ENCODE results near the gene CD4.
A peak's percentile ranks its signal among the peaks of the same experiment; 100 is the strongest.
"Not testable (repeated sequence)": the region's sequence is repeated elsewhere in the genome, so short reads cannot be mapped to it uniquely, and the experiment has no call there.

The CD4 gene

DNA sequence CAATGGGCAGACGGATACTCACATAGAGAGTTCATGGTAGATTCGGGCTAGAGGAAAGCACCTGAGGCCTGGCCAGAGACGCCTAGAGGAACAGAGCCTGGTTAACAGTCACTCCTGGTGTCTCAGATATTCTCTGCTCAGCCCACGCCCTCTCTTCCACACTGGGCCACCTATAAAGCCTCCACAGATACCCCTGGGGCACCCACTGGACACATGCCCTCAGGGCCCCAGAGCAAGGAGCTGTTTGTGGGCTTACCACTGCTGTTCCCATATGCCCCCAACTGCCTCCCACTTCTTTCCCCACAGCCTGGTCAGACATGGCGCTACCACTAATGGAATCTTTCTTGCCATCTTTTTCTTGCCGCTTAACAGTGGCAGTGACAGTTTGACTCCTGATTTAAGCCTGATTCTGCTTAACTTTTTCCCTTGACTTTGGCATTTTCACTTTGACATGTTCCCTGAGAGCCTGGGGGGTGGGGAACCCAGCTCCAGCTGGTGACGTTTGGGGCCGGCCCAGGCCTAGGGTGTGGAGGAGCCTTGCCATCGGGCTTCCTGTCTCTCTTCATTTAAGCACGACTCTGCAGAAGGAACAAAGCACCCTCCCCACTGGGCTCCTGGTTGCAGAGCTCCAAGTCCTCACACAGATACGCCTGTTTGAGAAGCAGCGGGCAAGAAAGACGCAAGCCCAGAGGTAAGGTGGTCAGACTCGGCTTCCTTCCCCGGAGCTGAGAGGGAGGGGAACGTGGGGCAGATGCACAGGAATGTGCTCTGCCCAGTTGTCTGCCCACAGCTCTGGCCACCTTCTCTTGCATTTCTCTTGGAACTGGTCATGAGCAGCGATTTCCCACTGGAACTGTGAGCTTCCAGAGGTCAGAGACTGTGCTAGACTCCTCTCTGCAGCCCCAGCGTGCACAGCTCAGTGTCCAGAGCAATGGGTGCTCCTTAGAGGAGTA is at the start of gene CD4:
TSS of gene CD4 (plus strand) at position 557 of the 953 bp plus-strand sequence. CDS start 10,611 bp downstream, outside the sequence.
- DNase-seq, result no peak

DNA sequence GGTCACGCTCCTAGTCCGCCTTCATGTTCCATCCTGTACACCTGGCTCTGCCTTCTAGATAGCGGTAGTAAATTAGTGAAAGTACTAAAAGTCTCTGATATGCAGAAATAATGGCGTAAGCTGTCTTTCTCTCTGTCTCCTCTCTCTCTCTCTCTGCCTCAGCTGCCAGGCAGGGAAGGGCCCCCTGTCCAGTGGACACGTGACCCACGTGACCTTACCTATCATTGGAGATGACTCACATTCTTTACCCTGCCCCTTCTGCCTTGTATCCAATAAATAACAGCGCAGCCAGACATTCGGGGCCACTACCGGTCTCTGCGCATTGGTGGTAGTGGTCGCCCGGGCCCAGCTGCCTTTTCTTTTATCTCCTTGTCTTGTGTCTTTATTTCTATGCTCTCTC is 47.2 kb upstream of the CD4 start:
- DNase-seq, result not testable (repeated sequence)

DNA sequence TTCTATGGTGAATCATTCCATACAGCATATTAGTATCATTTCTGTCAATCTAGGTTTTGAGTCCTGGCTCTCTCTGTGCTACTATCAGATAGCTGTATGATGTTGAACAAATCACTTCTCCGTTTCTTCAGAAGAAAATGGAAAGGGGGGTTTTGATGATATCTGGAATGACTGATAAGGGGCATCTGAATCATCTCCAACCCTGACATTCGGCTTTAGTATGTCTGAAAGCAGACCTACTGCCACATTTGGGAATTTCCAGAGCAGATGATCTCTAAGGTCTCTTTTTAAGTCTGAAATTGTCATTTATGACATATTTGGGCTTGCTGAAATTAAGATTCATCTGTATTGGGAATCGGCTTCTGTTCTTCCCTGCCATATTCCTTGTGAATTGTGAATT is 46.5 kb upstream of the CD4 start:
- DNase-seq, result no peak

DNA sequence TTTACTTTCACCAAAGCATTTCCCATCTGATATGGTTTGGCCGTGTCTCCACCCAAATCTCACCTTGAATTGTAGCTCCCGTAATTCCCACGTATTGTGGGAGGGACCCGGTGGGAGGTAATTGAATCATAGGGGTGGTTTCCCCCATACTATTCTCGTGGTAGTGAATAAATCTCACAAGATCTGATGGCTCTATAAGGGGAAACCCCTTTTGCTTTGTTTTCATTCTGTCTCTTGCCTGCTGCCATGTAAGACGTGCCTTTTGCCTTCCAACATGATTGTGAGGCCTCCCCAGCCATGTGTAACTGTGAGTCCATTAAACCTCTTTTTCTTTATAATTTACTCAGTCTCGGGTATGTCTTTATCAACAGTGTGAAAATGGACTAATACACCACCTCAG is 46.0 kb upstream of the CD4 start:
- DNase-seq, result not testable (repeated sequence)

DNA sequence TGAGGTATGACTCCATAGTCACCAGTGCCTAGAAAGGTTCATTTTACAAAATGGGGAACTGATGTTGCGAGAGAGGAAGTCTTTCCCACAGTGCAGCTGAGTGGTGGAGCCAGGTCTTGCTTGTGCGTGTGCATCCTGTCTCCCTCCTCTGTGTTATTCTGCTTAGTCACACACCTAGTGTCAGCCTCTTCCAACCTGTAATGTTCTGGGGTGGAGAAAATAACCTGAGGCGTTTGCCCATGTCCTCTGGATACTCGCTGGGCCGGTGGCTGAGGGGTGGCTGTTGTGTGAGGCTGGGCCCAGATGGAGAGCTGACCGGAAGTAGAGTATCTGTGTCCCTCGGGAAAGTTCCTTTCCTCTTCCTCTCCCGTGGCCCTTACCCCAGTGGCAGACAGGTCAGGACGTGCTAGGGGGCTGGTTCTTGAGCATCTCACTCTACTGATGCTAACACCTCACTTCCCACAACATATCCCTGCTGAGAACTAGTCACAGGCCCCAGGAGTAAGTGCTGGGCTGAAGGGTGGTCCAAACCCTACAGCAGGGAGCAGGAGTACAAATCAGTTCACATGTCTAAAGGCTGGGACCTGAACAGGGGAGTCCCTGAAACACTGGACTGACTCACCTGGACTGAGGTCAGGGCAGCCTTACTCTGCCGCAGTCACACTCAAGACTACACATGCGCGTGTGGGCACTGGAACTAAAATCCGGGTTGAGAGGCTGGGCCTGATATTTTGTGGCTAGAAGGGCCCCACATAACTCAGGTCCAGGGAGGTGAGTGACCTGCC is 43.4 kb upstream of the CD4 start:
- DNase-seq, result no peak

DNA sequence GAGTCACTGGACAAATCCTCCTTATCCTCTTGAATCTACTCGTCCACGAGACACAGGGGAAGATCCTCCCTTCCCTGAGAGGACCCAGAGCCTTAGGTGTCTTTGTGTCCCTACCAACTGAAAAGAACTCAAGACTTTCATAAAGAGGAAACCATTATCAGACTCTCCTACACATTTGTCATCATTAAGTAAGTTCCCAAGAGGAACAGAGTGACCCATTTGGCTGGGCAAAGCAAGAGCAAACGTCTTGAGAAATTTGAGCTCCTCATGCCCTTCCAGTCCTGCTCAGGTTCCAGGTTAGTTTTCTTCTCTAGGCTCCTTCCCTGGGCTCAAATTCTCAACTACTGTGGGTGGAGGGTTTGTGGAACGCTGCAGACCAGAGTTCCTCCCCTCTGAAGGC is 42.1 kb upstream of the CD4 start:
- no peak for DNase-seq

DNA sequence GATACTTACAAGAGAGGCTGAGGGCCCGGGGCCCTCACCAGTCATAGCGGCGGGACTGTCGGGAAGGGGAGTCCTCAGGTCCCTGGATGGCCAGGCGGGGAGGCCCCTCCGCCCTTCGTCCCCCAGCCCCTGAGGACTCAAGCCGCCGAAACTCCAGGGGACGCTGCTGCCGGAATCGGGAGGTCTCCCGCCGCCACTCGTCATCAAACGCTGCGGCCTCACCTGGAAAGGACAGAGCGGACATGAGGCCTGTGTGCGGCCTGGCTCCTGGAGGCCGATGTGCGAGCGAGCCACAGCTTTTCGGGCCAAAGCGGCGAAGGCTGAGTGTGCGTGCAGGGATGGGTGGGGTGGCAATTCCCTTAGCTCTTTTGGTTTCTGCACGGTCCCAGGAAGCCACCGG is 40.6 kb upstream of the CD4 start:
- DNase-seq, result no peak

DNA sequence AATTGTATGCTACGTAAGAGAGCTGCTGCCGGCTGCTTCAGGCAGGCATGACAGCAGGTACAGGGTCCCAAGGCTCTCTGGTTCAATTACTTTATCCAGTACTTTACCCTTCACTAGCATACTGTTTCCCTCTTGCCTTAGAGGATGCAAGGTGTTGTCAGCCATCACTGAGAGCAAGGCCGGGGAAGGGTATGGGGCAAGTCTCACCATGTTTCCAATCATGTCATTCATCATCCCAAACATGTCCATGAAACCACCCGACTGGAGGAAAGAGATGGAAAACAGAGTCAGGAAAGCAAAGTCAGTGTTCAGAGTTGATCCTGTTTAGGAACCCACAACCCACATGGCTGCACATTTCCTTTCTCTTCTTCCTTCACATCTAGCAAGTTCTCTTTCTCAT is 38.8 kb upstream of the CD4 start:
- no peak for DNase-seq

DNA sequence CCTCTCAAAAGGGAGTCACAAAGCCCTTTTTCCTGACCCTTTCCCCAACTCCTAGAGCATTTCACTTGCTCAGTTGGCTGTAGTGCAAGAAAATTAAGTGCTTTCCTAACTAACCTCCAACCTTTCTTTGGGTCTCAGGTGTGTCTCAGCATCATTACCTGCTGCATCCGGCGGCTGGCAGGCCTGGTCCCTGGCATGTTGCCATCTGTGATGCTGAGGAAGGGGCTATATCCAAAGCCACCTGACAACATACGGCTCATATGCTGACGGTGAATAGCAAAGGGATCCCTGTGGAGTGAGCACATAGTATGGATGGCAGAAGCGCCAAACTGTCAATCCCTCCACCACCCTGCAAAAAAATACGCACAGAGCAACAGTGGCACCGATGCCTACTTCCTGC is 37.6 kb upstream of the CD4 start:
- no peak for DNase-seq

DNA sequence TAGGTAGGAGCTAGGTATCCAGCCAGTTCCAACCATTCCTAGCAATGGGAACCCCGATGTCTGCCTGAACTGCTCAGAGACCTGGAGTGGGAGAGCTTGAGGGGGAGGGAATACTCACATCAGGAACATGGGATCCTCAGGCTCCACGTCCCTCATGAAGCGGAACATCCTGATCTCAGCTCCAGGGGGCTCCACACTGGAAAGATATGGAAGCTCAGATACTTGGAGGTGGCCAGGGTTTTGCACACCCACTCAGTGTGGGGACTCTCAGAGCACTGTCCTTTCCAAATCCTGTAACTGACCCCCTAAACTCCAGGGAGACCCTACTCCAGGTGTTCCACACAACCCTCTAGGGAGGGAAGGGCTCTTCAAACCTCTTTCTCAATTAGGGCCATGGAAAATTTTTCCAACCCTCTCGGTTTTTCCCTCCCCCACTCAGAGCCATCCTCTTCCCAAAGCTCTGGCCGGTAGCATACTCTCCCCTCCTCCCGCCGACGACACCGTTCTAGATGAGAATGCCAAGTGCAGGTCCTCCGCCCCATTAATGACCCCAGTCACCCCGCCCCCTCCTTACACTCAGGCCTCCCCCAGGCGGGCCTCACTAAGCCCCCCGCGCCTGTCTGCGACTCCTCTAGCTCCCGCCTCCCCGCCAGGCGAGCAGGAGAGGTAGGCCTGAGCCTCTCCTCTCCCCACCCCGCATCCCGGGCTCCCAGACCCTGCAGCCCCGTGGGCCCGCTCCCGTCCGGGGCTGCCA is 37.0 kb upstream of the CD4 start:
- DNase-seq, result peak; percentile 65

DNA sequence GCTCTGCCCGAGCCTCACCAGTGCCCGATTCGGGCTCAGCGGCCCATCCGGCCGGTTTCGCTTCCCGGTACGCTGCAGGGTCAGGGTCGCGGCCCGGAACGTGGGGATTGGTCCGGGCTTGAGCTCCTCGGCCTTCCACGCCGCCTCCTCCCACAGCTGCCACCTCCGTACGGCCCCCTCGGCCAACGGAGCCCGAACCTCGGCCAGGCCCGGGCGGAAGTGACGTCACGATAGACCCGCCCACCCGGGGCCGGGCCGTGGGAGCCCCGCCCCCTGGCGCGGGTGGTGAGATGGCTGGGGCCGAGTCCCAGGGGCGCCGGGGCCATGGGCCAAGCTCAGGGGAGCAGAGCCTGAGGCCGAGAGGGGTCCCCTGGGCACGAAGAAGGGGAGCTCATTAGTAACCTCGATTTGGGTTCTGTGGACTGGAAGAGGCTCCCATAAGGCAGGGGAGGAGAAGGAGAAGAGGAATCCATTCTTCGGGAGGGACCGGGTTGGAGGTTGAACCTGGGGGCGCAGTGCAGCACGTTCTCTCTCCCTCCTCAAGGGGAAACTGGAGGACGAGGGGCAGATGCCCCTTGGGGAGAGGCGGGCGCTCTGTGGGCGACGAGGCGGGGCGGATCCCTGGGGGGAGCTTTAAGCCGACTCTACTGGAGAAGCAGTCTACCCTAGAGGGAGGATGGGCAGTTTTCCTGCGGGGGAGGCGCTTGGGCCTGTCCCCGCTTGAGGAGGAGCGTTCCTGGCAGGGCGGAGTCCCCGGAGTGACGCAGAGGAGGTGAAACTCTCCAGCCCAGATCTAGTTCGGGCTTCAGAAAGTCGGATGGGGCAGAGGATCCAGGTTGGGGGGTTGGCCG is 36.2 kb upstream of the CD4 start, which contains the start of gene MLF2:
TSS of gene MLF2 (minus strand) at position 221 of the 851 bp plus-strand sequence. CDS start 807 bp downstream, outside the sequence.
- peak; percentile 100 for DNase-seq

DNA sequence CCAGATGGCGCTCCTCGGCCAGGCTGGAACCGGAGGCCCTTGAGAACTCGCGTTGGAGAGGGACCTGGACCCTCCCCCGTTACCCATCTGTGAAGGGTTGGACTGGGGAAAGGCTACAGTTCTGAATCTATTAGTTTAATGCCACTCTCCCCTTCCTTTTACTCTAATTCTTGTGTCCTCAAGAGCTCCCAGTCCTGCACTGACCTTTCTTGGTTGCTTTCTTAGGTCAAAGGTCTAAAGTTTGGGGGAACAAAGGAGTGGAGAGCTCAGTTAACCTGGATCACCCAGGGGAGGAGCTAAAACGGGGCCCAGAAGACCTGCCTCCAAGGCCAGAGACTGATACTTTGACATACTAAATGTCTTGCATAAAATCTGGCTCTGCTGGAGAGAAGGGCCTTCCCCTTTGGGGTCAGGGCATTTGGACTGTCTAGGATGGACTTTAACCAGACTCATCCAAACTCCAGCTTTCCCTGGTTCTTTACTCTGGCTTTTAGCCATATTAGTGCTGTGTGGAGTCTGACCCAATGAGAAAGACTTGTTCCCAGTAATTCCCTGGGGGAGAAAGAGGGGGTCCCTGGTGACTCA is 35.5 kb upstream of the CD4 start:
- no peak for DNase-seq

DNA sequence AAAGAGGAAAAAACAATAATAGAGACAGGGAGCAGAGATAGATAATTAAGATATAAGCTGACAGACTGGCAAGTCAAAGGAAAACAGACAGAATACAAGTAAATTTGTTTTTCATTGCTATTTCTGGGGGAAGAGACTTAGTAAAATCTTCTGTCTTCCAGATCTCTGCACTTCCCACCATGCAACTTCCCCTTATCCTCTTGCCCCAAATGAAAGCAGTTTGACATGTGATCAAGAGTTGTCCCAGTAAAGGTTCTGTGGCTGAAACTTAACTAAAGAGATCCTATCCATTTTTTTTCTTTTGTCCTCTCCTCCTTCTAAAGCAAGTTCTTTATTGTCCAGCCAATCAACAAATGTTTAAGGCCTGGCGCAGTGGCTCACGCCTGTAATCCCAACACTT is 34.9 kb upstream of the CD4 start:
- no peak for DNase-seq

DNA sequence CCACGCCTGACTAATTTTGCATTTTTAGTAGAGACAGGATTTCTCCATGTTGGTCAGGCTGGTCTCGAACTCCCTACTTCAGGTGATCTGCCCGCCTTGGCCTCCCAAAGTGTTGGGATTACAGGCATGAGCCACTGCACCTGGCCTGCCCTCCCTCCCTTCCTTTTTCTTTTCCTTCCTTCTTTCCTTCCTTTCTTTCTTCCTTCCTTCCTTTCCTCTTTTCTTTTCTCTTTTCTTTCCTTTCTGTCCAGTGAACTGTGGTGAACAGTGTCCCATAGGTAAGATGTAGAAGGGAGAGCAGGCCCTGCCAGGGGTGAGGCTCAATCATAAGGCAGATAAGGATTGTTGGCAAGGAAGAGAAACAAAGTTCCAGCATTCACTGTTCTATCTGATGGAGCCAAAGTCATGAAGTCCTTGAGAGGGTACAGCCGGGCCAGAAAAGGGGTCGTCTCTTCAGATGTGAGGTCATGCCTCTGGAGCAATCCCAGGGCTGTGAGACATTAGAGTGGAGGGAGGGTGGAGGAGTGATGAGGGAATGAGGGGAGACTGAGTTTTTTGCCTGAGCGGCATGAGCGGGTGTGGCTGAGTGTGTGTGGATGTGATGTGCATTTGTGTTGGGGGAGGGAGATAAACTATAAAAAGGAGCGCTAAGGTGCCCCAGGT is 32.2 kb upstream of the CD4 start:
- no peak for DNase-seq

DNA sequence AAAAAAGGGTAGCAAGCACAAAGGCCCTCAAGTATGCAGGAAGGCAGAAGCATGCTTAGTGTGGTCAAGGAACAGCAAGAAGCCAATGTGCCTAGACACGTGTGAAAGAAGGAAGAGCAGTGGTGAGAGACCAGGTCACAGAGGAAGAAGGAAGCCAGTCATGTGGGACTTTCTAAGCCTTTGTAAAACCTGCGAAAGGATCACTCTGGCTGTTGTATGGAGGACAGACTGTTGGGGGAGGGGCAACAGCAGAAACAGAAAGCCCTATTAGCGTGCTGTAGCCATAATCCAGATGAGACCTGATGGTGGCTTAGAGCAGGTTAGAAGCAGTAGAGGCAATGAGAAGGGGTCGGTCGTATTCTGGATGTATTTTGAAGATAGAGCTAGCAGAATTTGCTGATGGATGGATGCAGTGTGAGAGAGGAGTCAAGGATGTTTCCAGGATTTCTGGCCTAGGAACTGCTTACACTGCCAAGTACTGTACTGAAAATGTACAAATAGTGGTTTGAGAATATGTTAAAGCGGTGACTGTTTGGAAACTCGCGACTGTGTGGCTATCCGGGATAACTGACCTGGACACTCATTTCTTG is 30.7 kb upstream of the CD4 start:
- no peak for DNase-seq

DNA sequence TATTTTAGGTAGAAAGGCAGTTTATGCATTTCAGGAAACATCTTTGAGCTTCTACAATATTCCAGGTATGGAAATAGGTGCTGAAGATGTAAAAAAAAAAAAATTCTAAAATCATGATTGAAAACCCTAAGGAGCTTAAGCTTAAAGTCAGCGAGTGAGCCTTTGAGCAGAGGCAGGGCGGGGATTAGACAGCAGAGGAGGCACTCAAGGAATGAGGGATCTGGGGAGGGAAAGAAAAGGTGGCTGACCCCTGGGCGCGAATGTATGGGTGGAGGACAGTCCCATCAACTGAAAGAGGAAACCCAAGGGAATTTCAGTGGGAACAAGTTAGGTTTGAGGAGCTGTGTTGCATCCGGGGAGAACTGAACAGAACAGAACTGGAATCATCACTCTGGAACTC is 29.6 kb upstream of the CD4 start:
- no peak for DNase-seq

DNA sequence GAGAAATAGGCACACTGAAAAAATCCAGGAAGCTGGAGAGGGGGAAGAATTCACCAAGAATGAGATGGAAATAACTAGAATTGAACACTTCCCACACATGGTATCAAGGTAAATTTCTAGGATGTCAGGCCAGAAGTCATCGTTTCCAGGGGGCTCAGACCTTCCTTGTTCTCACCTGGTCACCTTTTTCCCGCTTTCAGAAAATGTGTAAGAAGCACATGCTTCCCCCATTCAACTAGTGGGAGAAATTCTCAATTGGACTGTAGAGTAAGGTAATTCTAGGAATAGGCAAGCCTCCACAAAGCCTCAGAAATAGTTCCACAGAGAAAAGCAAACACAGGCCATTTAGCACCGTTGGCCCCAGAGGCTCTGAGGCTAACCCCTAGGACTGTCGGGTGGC is 25.9 kb upstream of the CD4 start:
- DNase-seq, result no peak

DNA sequence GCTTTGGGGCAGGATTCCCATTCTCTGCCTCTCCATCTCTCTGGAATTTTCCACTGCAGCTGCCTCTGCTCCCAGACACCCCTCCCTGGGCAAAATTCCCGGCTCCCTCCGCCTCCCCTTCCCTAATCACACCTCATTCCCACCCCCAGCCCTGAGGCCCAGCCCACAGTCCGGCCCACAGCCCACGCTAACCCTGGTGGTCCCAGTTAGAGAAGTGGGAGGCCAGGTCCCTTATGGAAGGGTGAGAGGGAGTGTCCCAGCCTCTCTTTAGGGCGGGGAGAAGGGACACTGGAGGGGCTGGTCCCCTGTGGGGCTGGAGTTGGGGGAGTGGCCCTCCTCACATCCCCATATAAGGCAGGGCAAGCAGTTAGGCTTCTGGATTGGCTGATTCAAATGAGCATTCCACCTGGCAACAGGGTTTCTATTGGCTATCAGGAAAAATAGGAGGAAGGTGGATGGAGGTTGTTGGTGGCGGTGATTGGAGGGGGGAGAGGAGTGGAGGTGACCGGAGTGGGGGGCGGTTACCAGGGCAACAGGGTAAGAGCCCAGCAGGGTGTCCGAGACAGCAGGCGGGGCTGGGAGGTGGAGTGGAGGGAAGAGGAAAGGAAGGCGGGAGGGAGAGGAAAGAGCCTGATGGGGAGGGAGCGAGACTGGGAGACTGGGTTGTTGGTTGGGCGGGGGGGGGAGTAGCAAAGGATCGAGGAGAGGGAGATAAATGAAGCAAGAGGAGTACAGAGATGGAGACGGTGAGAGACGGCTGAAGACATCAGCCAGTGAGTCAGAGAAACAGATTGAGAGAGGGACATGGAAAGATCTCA is 25.1 kb upstream of the CD4 start:
- DNase-seq, result peak; percentile 100

DNA sequence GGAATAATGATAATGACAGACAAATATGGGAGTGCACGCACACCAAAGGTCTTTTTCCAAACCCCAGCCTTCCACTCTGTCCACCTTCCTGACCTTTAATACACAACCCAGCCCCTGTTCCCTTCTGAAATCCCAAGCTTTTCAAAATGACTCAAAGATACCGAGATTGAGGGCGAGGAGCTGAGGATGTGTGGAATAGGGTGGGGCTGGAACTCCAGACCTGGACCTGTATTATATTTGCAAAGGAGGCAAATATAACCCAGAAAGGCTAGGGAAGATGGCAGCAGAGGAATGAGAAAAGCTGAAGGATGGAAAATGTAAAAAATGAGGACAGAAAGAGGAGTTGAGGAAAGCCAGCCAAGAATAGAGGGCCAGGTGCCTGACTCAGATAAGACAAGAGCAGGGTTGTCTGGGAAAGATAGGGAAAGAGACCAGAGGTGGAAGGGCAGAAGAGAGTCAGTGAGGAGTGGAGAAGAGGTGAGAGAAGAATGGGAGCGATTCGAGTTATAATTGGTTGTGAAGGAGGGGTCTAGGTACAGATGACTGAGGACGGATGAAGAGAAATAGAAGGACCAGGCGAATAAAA is 24.2 kb upstream of the CD4 start:
- DNase-seq, result no peak

Measured in fibroblast of skin of right biceps (primary cell).